Endodermal cell (in vitro differentiated cells): ENCODE data around the gene ADAMTS6. TPM values are rescaled to one million over a fixed set of nuclear protein-coding genes. Genes with fewer than 3 reads are reported as not detected.

ENCODE experiments used
- DNase-seq: peaks from one replicate; pipeline ENCODE4 v3.0.0-alpha.2; 2017
- H3K27ac ChIP-seq: 2 replicates; pipeline ENCODE4 v1.5.1; 2013; ENCODE audit warnings: mild to moderate bottlenecking, low read depth, low read length, moderate library complexity
- H3K27me3 ChIP-seq: 2 replicates; pipeline ENCODE4 v1.6.1; 2013; ENCODE audit warnings: mild to moderate bottlenecking, low read length, moderate library complexity; ENCODE audit not compliant: insufficient read depth, control insufficient read depth, poor library complexity, severe bottlenecking
- H3K36me3 ChIP-seq: 2 replicates; pipeline ENCODE4 v1.7.0; 2013; ENCODE audit warnings: mild to moderate bottlenecking, low read length, moderate library complexity; ENCODE audit not compliant: control insufficient read depth, insufficient read depth
- H3K4me1 ChIP-seq: one replicate; pipeline ENCODE4 v1.7.0; 2013; ENCODE audit warnings: low read length; ENCODE audit not compliant: control insufficient read depth, insufficient read depth
- H3K4me3 ChIP-seq: 2 replicates; pipeline ENCODE4 v1.5.1; 2013; ENCODE audit warnings: mild to moderate bottlenecking, low read length, moderate library complexity
- H3K9ac ChIP-seq: 2 replicates; pipeline ENCODE4 v1.6.1; 2013; ENCODE audit warnings: mild to moderate bottlenecking, low read length, moderate library complexity; ENCODE audit not compliant: poor library complexity, severe bottlenecking; ENCODE audit errors: extremely low read depth
- H3K9me3 ChIP-seq: 2 replicates; pipeline ENCODE4 v1.6.1; 2013; ENCODE audit warnings: mild to moderate bottlenecking, low read length, moderate library complexity; ENCODE audit not compliant: control insufficient read depth
- H3K27ac Mint-ChIP-seq: 2 replicates; pipeline ENCODE4 v1.8.0; 2020; ENCODE audit warnings: mixed read lengths
- H3K27me3 Mint-ChIP-seq: 2 replicates; pipeline ENCODE4 v1.8.0; 2021; ENCODE audit warnings: mild to moderate bottlenecking, mixed read lengths; ENCODE audit not compliant: insufficient read depth
- H3K36me3 Mint-ChIP-seq: 2 replicates; pipeline ENCODE4 v1.8.0; 2020; ENCODE audit warnings: low read depth, mixed read lengths
- H3K4me1 Mint-ChIP-seq: 2 replicates; pipeline ENCODE4 v1.8.0; 2020; ENCODE audit warnings: mixed read lengths
- H3K4me3 Mint-ChIP-seq: 2 replicates; pipeline ENCODE4 v1.8.0; 2020; ENCODE audit warnings: mild to moderate bottlenecking, moderate library complexity, mixed read lengths
- H3K9me3 Mint-ChIP-seq: 2 replicates; pipeline ENCODE4 v1.8.0; 2020; ENCODE audit warnings: mild to moderate bottlenecking, mixed read lengths
- WGBS, 2 experiments: methylation state at CpG; one replicate each; pipeline versions ENCODE4 v1.1.5 to v1.1.7; 2013; ENCODE audit warnings: missing lambda C conversion rate in 2 of 2, mixed read lengths in 1 of 2; ENCODE audit not compliant: insufficient coverage in 1 of 2, insufficient read length in 1 of 2; 5-methylcytosine and 5-hydroxymethylcytosine counted together
- total RNA-seq, 2 donors: library from RNA; stranded (reverse); fragmentation: NEBNext Ultra II Directional in 1 of 2; extraction: Animal tissue kit (Norgen Biotek cat#: 25700) in 1 of 2; gene quantifications; 2 replicates in 1 of 2; 3 replicates in 1 of 2; pipeline ENCODE4 v1.2.1, GENCODE V29; 2021
- TF ChIP-seq, protein P1 (sequence below): fragments of 200-600 bp; sonication (generic); conservative IDR thresholded peaks from 2 replicates; pipeline ENCODE4 v1.5.0; 2021; ENCODE audit warnings: antibody characterized with exemption, mild to moderate bottlenecking

ADAMTS6 gene
- total RNA-seq, 2 donors from 2014 or later, result 2.8 to 4.3 TPM

DNA sequence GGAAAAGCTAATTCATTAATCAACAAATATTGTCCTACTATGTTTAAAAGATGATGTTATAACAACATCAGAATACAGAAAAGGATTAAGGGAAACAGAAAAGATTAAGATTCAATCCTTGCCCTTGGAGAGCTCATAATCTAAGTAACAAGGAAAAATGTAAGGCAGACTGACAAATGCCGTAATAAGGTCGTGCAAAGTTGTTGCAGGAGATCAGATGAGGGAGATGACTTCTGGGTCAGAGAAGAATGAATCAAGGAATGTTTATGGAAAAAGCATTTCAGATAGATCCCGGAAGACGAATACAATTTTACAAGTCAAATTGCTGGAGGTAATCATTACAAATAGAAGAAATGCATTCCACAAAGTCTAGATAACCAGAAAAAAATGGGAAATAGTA is 6.4 kb downstream of the ADAMTS6 start:
- H3K27me3 ChIP-seq, result peaks cover 5% of the 10 kb centered on the region
- TF ChIP-seq, protein P1, sequence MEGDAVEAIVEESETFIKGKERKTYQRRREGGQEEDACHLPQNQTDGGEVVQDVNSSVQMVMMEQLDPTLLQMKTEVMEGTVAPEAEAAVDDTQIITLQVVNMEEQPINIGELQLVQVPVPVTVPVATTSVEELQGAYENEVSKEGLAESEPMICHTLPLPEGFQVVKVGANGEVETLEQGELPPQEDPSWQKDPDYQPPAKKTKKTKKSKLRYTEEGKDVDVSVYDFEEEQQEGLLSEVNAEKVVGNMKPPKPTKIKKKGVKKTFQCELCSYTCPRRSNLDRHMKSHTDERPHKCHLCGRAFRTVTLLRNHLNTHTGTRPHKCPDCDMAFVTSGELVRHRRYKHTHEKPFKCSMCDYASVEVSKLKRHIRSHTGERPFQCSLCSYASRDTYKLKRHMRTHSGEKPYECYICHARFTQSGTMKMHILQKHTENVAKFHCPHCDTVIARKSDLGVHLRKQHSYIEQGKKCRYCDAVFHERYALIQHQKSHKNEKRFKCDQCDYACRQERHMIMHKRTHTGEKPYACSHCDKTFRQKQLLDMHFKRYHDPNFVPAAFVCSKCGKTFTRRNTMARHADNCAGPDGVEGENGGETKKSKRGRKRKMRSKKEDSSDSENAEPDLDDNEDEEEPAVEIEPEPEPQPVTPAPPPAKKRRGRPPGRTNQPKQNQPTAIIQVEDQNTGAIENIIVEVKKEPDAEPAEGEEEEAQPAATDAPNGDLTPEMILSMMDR, result no peak
- Mint-ChIP-seq H3K27ac (no peak overlapping the region), H3K27me3 (no peaks in the 10 kb centered on the region), H3K36me3 (no peaks in the 10 kb centered on the region), H3K4me3 (no peak overlapping the region), H3K4me1 (no peaks in the 10 kb centered on the region), H3K9me3 (no peaks in the 10 kb centered on the region)
- no peak overlapping the region for H3K4me3 ChIP-seq
- WGBS, 2 experiments, result 87 to 96% methylated on average over 2 to 3 of the region's 4 CpGs
- H3K36me3 ChIP-seq, result no peaks in the 10 kb centered on the region
- H3K4me1 ChIP-seq, result no peaks in the 10 kb centered on the region
- no peak overlapping the region for H3K9ac ChIP-seq
- H3K9me3 ChIP-seq, result no peaks in the 10 kb centered on the region
- DNase-seq, result no peak
- H3K27ac ChIP-seq, result no peak overlapping the region

DNA sequence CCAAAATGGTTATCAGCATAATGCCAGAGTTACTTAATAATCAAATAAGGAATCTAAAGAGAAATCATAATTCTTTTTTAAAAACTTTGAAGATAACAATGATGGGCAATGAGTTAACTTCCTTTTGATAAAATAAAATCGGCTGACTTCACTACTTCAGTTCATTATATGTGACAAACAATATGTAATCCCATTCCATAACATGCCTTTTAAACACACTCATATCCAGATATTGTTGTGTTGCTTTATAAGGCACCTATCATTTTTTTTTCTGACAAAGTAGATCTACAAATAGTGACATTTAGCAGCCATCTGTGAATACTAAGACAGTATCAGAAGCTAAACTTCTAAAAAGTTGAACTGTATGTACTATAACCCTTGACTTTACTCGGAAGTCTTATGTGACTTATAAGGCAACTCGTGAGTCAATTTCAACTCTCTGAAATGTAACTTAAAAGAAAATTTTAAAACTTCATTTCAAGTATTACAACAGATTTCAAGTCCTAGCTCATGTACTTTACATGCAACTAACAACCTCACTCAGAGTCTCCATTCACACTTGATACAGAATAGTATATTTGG is 7.5 kb downstream of the ADAMTS6 start:
- H3K36me3 ChIP-seq, result no peaks in the 10 kb centered on the region
- no peak overlapping the region for H3K9ac ChIP-seq
- 85 to 92% methylated on average over 2 to 3 of the region's 3 CpGs for WGBS, 2 experiments
- Mint-ChIP-seq H3K27ac (no peak overlapping the region), H3K27me3 (no peaks in the 10 kb centered on the region), H3K4me1 (no peaks in the 10 kb centered on the region), H3K36me3 (no peaks in the 10 kb centered on the region), H3K4me3 (no peak overlapping the region), H3K9me3 (no peaks in the 10 kb centered on the region)
- DNase-seq, result no peak
- no peaks in the 10 kb centered on the region for H3K27me3 ChIP-seq
- H3K4me3 ChIP-seq, result no peak overlapping the region
- H3K9me3 ChIP-seq, result no peaks in the 10 kb centered on the region
- TF ChIP-seq, protein P1, result no peak
- no peaks in the 10 kb centered on the region for H3K4me1 ChIP-seq
- H3K27ac ChIP-seq, result no peak overlapping the region

DNA sequence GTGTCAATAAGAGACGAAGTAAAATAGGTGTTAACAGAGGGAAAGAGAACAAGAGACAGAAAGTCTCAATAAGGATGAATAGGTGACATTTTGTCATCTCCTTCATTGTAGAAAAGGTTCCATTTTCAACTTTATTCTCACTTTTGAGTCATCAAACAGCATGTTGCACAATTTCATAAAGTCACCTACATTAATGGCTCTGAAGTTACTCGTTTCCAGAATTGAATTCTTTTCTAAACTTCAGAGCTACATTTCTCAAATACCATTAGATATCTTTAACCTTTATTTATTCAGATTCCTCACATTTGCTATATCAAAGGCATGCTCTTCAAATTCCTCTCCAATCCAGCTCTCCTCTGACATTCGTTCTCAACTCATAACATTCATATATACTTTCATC is 13.1 kb downstream of the ADAMTS6 start:
- no peaks in the 10 kb centered on the region for H3K36me3 Mint-ChIP-seq
- H3K4me3 Mint-ChIP-seq, result no peak overlapping the region
- H3K4me3 ChIP-seq, result no peak overlapping the region
- H3K9me3 ChIP-seq, result no peaks in the 10 kb centered on the region
- 89 to 93% methylated on average over 3 of the region's 3 CpGs for WGBS, 2 experiments
- no peak overlapping the region for H3K27ac ChIP-seq
- no peaks in the 10 kb centered on the region for H3K9me3 Mint-ChIP-seq
- no peaks in the 10 kb centered on the region for H3K4me1 ChIP-seq
- no peaks in the 10 kb centered on the region for H3K4me1 Mint-ChIP-seq
- peaks cover 20% of the 10 kb centered on the region for H3K27me3 ChIP-seq
- no peak overlapping the region for H3K9ac ChIP-seq
- no peak for DNase-seq
- no peak overlapping the region for H3K27ac Mint-ChIP-seq
- TF ChIP-seq, protein P1, result no peak
- H3K27me3 Mint-ChIP-seq, result no peaks in the 10 kb centered on the region
- H3K36me3 ChIP-seq, result no peaks in the 10 kb centered on the region
